GM18499 (cell line): Measurements from ENCODE around the gene KIAA0232.
"Not testable (repeated sequence)": the region's sequence is repeated elsewhere in the genome, so short reads cannot be mapped to it uniquely, and the experiment has no call there.

Experiments used
- ATAC-seq: cut with Tn5 transposase; IDR thresholded peaks from one replicate; pipeline ENCODE4 v1.9.1; 2021; ENCODE audit warnings: moderate number of reproducible peaks; ENCODE audit not compliant: insufficient read depth, unreplicated experiment

The KIAA0232 gene

GRCh38 chr4:6911917-6912316 is 129.4 kb downstream of the KIAA0232 start:
- ATAC-seq = not testable (repeated sequence)

- no peak for ATAC-seq
These were observed 129.9 kb downstream of the KIAA0232 start for GRCh38 chr4:6912441-6912840.

DNA sequence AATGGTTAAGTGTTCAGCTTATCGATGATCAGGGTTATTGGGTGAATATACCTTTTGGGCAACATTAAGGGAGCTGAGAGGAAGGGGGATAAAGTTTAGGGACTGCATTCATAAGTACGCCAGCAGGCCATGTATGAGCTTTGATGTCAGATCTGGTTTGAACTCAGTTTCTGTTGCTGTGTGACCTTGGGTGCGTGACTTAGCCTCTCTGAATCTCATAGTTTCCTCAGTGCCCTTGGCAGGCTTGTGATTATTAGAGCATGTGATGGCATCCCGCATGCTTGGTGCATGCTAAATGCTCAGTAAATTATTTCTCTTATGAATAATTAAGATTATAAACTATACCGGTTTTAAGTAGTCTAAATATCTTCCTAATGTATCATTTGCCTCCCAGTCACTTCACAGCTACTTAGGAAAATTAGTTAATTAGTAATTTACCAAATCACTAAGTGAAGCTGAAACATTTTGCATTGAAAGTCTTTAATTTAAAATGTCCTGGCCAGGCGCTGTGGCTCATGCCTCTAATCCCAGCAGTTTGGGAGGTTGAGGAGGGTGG is 130.9 kb downstream of the KIAA0232 start:
- no peak for ATAC-seq

GRCh38 chr4:6914448-6914847 is 131.9 kb downstream of the KIAA0232 start:
- no peak for ATAC-seq

DNA sequence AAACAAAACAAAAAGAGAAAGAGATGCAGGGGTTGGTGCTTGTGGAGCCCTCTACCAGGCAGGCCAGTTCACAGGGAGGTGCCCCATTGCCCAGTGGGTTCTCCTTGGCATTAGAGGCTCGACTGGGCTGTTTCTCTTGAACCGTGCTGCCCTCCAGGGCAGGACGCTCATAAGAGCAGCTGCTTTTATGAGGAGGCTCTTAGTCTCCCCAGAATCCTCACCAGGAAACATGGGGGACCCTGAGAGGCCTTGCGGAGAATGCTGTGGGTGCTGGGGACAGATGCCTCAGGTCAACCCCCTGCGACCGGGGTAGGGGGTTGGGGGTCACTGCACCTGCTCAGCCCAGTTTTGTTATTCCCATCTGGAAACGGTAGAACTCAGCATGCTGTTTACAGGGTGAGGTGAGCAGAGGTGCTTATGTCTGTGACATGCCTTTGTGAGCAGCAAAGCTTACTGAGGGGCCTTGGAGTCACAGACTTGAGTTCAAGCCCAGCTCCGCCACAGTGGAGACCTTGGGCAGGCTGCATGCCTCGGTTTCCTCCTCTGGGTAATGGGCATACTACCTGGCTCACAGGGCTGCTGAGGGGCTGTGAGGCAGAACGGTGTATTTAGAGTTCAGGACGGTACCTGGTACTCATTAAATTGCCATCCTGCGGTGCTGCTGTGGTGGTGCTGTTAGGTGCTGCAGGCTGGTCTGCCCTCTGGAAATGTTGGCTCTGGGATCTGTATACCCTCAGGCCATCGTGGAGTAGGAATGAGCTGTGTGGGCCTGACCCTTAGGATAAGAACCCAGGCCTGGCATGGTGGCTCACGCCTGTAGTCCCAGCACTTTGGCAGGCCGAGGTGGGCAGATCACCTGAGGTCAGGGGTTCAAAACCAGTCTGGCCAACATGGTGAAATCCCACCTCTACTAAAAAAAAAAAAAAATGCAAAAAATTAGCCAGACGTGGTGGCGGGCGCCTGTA is 132.8 kb downstream of the KIAA0232 start:
- ATAC-seq = no peak

- ATAC-seq = no peak
These were observed 133.6 kb downstream of the KIAA0232 start for GRCh38 chr4:6916069-6916586.

DNA sequence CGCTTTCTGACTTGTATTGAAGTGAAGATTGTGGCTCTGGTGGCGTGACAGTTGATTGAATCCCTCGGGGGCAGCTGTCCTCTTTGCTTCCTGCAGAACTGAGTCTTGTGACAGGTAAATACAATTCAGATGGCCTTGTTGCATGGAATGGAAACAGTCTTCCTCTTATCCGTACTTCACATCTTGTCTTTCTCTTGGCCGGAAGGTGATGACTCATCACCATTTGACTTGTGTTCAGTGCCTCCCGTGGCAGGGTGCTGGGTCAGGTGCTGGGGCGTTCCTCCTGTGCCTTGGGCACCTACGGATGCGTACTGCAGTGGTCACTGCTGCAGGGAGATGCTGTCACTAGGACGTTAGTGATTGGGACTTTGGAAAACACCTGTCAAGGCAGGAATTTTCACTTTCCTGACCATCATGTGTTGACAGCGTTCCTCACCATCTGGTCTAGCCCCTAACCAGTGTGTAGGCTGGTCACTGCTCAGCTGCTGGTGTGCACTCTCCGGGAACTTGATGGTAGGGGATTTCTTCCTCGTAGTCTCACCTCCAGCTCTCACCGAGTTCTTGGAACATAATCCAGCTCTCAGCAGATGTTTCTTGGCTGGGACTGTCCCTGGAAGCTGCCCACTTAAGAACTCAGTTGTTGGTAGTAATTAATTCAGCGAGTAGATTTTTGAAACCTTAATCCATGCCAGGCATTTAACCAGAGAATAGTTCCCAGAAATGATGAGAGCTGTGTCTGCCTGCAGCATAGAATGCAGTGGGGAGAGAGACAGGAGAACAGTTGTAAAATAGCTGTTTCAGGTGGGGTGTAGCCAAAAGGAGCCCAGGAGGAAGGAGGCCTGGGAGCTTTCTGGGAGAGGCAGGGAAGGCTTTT is 134.3 kb downstream of the KIAA0232 start:
- no peak for ATAC-seq

DNA sequence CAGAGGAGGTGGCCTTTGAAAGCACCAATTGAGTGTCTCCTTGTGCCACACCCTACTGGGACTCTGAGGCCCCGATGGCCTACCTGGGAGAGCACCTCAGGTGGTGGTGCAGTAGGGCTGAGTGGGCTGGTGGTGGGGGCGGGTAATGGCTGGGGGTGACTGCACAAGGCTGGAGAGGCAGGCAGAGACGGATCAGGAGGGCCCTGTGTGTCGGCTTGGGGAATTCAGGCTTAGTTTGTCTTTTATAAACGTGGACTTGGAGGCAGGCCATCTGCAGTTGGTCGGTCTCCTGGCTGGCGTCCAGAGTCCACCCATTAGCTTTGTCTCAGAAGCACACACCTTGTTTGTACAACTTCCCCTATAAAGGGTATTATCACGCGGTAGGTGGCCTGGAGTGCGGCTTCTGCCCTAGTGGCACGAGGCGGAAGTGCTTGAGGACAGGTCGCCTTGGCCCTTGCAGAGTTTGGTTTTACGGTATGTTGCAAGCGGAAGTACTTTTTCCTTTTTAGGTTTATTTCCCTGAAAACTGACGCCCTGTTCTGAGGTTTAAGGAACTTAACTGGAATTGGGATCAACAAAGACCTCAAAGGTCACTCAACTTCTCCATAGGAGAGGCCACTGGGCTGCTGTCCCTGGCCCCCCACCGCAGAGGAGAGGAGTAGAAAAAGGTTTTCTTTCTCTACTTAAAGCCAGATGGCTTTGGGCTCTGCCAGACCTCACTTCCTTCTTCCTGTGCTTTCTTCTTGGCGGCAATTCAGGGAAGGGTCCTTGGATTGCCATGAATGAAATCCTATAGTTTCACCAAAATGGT is 135.1 kb downstream of the KIAA0232 start:
- ATAC-seq = no peak

- no peak for ATAC-seq
These were observed 135.8 kb downstream of the KIAA0232 start for GRCh38 chr4:6918338-6918737.

DNA sequence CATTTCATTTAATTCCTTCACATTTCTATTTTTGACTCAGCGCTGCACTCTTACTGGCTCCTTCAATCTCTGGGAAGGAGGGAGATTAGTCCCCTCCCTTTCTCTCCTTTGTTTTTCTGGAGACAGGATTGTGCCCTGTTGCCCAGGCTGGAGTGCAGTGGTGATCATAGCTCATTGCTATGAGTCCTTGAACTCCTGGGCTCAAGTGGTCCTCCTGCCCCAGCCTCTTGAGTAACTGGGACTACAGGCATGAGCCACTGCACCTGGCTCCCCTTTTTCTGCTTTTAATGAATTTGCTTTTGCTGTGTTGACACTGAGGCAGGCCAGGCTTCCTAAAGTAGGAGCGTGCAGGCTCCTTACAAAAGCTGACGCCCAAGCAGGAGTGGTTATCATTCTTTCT is 137.6 kb downstream of the KIAA0232 start:
- no peak for ATAC-seq

GRCh38 chr4:6923507-6923906 is 141.0 kb downstream of the KIAA0232 start:
- ATAC-seq = no peak

DNA sequence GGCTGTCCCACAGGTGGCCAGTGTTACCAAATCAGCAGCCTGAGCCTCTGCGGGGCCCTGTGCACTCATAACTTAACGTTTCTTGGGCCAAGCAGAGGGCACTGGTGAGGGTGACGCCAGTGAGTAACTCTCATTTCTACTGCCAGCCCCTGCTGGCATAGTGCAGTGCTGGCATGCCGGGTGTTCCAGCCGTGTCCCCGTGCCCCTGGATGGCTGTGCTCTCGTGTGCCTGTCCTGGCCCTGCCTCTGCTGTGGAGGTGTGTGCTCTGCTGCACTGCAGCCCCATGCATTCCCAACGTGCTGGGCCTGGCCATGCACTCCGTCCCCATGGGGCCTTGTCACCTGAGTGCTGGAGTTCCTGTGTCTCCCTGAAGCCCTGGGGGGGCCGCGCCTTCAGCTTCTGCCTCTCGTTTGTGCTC is 141.8 kb downstream of the KIAA0232 start:
- no peak for ATAC-seq

DNA sequence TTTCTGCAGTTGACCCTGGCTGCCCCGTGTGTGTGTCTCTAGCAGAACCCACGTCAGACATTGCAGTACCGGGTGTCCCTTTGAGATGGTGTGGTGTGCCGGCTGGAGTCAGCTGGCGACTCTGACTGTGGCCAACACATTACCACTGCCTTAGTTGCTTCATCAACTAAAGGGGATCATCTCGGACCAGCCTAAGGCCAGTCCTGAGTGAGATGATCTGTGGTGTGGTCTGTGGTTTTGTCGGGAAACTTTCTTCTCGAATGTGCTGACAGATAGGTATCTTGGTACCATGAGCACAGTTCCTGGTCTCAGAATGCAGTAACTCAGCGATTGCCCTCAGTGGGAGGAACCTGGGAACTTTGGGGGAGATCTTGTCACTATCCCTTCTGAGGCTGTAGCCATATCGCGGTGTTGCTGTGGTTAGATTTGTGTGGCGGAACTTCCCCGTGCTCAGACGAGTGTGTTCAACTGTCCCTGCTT is 142.9 kb downstream of the KIAA0232 start:
- ATAC-seq = no peak

DNA sequence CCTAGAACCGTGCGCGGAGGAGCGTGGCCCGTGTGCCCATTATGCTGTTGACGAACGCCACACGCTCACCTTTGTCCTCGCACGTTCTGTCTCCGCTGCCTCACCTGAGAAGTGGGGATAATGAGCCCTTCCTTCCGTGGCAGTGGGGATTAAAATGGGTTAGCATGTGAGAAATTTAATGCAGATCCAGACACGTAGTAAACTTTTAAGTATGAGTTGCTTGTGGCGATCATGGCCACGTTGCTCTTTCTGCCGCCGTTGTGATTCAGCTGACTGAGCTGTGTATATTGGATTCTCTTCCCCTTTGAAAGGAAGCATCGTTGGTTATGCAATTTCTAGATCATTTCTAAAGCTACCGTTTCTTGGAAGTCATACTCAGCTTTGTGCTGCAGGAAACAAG is 143.6 kb downstream of the KIAA0232 start:
- ATAC-seq = no peak

- ATAC-seq = no peak
These were observed 144.4 kb downstream of the KIAA0232 start for GRCh38 chr4:6926681-6927478.

- no peak for ATAC-seq
These were observed 145.6 kb downstream of the KIAA0232 start for GRCh38 chr4:6928081-6928480.

GRCh38 chr4:6929339-6929811 is 146.8 kb downstream of the KIAA0232 start:
- no peak for ATAC-seq

DNA sequence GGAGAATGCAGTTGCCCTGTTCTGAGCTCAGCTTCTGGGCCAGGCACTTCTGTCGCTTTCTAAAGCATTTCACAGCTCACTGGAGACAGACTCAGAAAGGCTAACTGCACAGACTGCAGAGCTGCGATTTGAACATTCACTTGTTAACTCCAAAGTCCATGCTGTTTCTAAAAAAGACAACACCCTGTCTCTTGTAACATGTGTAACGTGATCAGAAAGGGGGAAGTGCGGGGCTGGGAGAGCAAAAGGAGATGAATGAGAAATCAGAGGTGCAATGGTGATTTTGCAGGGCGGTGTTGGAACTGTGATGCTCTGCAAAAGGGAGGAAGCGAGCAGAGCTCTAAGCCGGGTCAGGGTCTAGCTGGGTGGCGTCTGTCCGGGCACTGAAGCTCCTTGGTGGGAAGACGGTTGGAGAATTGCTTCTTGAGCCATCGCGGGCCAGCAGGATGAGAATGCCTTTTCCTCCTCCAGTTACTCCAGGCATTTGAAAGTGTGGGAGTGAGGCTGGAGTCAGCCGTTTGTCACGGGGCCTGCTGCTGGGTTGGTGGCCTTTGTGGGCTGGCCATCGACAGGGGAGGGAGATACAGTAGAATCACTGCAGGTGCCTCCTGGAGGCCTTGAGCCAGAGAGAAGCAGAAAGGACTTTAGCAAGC is 147.4 kb downstream of the KIAA0232 start:
- ATAC-seq = no peak
